K562 treated with DMSO at 1 percent for 24 hours (cell line): Measurements from ENCODE around the gene PRIM2. TPM values are rescaled to one million over a fixed set of nuclear protein-coding genes. Genes with fewer than 3 reads are reported as not detected.

Source experiments
- total RNA-seq: library from RNA; unstranded; fragments of 300-600 nt; gene quantifications from 2 replicates; pipeline ENCODE4 v1.2.3, GENCODE V29; 2022; ENCODE audit warnings: low read depth; ENCODE audit not compliant: insufficient read depth

Gene PRIM2
- total RNA-seq: 17.5 and 20.2 TPM in 2 replicates

GRCh38 chr6:57317060-57317943, at the start of gene PRIM2:
Gene PRIM2, plus strand, starts transcription at chr6:57317630. Its CDS starts 816 bp downstream, at chr6:57318446.

Other genes with a start within 250 kb of the PRIM2 start
- 16.0 and 17.7 TPM in 2 replicates for gene ZNF451, start 227.4 kb upstream of the PRIM2 start, total RNA-seq
- 5.8 and 6.6 TPM in 2 replicates for gene BAG2, start 145.3 kb upstream of the PRIM2 start, total RNA-seq
- 6.1 and 8.3 TPM in 2 replicates for gene RAB23, start 95.3 kb upstream of the PRIM2 start, total RNA-seq